SK-N-SH treated with all-trans-retinoic acid at 6 μM for 48 hours (cell line): ENCODE data around the gene URB2.

Experiments used
- BACH2 ChIP-seq: fragments of 250-450 bp; sonication (Bioruptor Pico); IDR thresholded peaks from 2 replicates; pipeline ENCODE4 v1.9.0; 2021; ENCODE audit warnings: mild to moderate bottlenecking, borderline replicate concordance
- ESRRG ChIP-seq: fragments of 250-450 bp; sonication (Bioruptor Pico); IDR thresholded peaks from 2 replicates; pipeline ENCODE4 v1.6.1; 2021; ENCODE audit warnings: mild to moderate bottlenecking
- OSR1 ChIP-seq: fragments of 250-450 bp; sonication (Bioruptor Pico); IDR thresholded peaks from 2 replicates; pipeline ENCODE4 v1.8.0; 2022; ENCODE audit warnings: moderate library complexity, mild to moderate bottlenecking, inconsistent platforms
- PPARA ChIP-seq: fragments of 250-450 bp; sonication (Bioruptor Pico); IDR thresholded peaks from 2 replicates; pipeline ENCODE4 v1.5.0; 2020; ENCODE audit warnings: mild to moderate bottlenecking, borderline replicate concordance
- SNAI2 ChIP-seq: fragments of 250-450 bp; sonication (Bioruptor Pico); IDR thresholded peaks from 2 replicates; pipeline ENCODE4 v1.5.0; 2020; ENCODE audit warnings: mild to moderate bottlenecking, moderate library complexity
- ZC3H10 ChIP-seq: fragments of 250-450 bp; sonication (Bioruptor Pico); IDR thresholded peaks from 2 replicates; pipeline ENCODE4 v1.5.1; 2021; ENCODE audit warnings: mild to moderate bottlenecking, moderate library complexity
- ZFP3 ChIP-seq: fragments of 250-450 bp; sonication (Bioruptor Pico); IDR thresholded peaks from 2 replicates; pipeline ENCODE4 v1.5.0; 2020; ENCODE audit warnings: mild to moderate bottlenecking, moderate library complexity
- TF ChIP-seq, protein P1 (sequence below): fragments of 250-450 bp; sonication (Bioruptor Pico); IDR thresholded peaks from 2 replicates; pipeline ENCODE4 v1.5.0; 2020; ENCODE audit warnings: mild to moderate bottlenecking, moderate library complexity
- TF ChIP-seq, protein P2 (sequence below): fragments of 250-450 bp; sonication (Bioruptor Pico); IDR thresholded peaks from 2 replicates; pipeline ENCODE4 v1.8.0; 2020; ENCODE audit warnings: mild to moderate bottlenecking, moderate library complexity, borderline replicate concordance

DNA sequence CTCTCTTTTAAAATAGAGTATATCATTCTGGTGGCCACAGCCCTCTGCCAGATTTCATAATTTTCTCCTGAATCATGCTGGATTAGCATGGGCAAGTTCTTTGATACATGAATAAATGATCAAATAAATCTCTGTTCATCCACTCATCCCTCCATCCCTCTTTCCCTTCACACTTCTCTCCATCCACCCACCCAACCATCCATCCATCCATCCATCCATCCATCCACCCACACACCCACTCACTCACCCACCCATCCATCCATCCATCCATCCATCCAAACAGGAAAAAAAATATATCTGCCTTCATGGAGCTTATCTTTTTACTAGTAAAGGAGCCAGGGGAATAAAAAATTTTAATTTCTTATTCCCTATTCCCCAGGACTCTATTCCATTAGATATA lies 49.3 kb downstream of the URB2 start:
- TF ChIP-seq, protein P1, sequence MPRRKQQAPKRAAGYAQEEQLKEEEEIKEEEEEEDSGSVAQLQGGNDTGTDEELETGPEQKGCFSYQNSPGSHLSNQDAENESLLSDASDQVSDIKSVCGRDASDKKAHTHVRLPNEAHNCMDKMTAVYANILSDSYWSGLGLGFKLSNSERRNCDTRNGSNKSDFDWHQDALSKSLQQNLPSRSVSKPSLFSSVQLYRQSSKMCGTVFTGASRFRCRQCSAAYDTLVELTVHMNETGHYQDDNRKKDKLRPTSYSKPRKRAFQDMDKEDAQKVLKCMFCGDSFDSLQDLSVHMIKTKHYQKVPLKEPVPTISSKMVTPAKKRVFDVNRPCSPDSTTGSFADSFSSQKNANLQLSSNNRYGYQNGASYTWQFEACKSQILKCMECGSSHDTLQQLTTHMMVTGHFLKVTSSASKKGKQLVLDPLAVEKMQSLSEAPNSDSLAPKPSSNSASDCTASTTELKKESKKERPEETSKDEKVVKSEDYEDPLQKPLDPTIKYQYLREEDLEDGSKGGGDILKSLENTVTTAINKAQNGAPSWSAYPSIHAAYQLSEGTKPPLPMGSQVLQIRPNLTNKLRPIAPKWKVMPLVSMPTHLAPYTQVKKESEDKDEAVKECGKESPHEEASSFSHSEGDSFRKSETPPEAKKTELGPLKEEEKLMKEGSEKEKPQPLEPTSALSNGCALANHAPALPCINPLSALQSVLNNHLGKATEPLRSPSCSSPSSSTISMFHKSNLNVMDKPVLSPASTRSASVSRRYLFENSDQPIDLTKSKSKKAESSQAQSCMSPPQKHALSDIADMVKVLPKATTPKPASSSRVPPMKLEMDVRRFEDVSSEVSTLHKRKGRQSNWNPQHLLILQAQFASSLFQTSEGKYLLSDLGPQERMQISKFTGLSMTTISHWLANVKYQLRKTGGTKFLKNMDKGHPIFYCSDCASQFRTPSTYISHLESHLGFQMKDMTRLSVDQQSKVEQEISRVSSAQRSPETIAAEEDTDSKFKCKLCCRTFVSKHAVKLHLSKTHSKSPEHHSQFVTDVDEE (CRISPR knock-in tag) = no peak
- TF ChIP-seq, protein P2, sequence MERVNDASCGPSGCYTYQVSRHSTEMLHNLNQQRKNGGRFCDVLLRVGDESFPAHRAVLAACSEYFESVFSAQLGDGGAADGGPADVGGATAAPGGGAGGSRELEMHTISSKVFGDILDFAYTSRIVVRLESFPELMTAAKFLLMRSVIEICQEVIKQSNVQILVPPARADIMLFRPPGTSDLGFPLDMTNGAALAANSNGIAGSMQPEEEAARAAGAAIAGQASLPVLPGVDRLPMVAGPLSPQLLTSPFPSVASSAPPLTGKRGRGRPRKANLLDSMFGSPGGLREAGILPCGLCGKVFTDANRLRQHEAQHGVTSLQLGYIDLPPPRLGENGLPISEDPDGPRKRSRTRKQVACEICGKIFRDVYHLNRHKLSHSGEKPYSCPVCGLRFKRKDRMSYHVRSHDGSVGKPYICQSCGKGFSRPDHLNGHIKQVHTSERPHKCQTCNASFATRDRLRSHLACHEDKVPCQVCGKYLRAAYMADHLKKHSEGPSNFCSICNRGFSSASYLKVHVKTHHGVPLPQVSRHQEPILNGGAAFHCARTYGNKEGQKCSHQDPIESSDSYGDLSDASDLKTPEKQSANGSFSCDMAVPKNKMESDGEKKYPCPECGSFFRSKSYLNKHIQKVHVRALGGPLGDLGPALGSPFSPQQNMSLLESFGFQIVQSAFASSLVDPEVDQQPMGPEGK (CRISPR knock-in tag) = no peak
- no peak for TF ChIP-seq OSR1
- TF ChIP-seq ESRRG = no peak
- TF ChIP-seq PPARA = no peak
- no peak for TF ChIP-seq SNAI2 (CRISPR knock-in tag)
- no peak for TF ChIP-seq BACH2 (CRISPR knock-in tag)
- TF ChIP-seq ZC3H10 (CRISPR knock-in tag) = no peak
- TF ChIP-seq ZFP3 = no peak
